PFSK-1 (cell line): Measurements from ENCODE around the gene KRTAP2-2.

ENCODE experiments used
- FOXP2 ChIP-seq: optimal IDR thresholded peaks from 2 replicates; pipeline ENCODE3; 2011; ENCODE audit warnings: borderline replicate concordance, control low read depth, inconsistent platforms; ENCODE audit not compliant: insufficient read depth; ENCODE audit errors: extremely low read length, extremely low read depth
- POLR2AphosphoS5 ChIP-seq: IDR thresholded peaks from 2 replicates; pipeline ENCODE4 v1.6.1; 2012; ENCODE audit warnings: low read depth, mild to moderate bottlenecking, control low read depth, low read length, moderate library complexity
- REST ChIP-seq, 2 experiments: IDR thresholded peaks; 2 replicates each; pipeline versions ENCODE4 v1.6.1 to v1.8.0; 2011 to 2012; ENCODE audit warnings: low read depth in 2 of 2, low read length in 2 of 2, control low read depth in 1 of 2, inconsistent platforms in 1 of 2, mild to moderate bottlenecking in 1 of 2, moderate library complexity in 1 of 2; ENCODE audit not compliant: insufficient read depth in 1 of 2
- SIN3A ChIP-seq: IDR thresholded peaks from 2 replicates; pipeline ENCODE4 v1.6.1; 2012; ENCODE audit warnings: mild to moderate bottlenecking, low read length, moderate library complexity, borderline replicate concordance; ENCODE audit not compliant: insufficient read depth
- TAF1 ChIP-seq: IDR thresholded peaks from 2 replicates; pipeline ENCODE4 v1.6.1; 2012; ENCODE audit warnings: low read length, control low read depth, borderline replicate concordance; ENCODE audit not compliant: insufficient read depth

The KRTAP2-2 gene

GRCh38 chr17:41019415-41019814 is 35.6 kb downstream of the KRTAP2-2 start:
- TF ChIP-seq FOXP2 (no peak), SIN3A (no peak), TAF1 (no peak), POLR2AphosphoS5 (no peak), REST (IDR thresholded peaks at IDR 0.05; ENCODE audit: insufficient read depth in 1 of 2, low read depth in 2 of 2, low read length in 2 of 2) (no peak)

GRCh38 chr17:41018541-41018940 is 36.5 kb downstream of the KRTAP2-2 start:
- no peak for TF ChIP-seq POLR2AphosphoS5
- no peak for TF ChIP-seq REST (IDR thresholded peaks at IDR 0.05; ENCODE audit: insufficient read depth in 1 of 2, low read depth in 2 of 2, low read length in 2 of 2)
- TF ChIP-seq FOXP2 = no peak
- TF ChIP-seq TAF1 = no peak
- TF ChIP-seq SIN3A = no peak

- no peak for TF ChIP-seq REST (IDR thresholded peaks at IDR 0.05; ENCODE audit: insufficient read depth in 1 of 2, low read depth in 2 of 2, low read length in 2 of 2)
- no peak for TF ChIP-seq FOXP2
- TF ChIP-seq POLR2AphosphoS5 = no peak
- TF ChIP-seq SIN3A = no peak
- no peak for TF ChIP-seq TAF1
Observed at GRCh38 chr17:41016578-41017215, 38.3 kb downstream of the KRTAP2-2 start.

GRCh38 chr17:41015454-41015853 is 39.6 kb downstream of the KRTAP2-2 start:
- TF ChIP-seq POLR2AphosphoS5 = no peak
- TF ChIP-seq TAF1 = no peak
- no peak for TF ChIP-seq SIN3A
- no peak for TF ChIP-seq REST (IDR thresholded peaks at IDR 0.05; ENCODE audit: insufficient read depth in 1 of 2, low read depth in 2 of 2, low read length in 2 of 2)
- no peak for TF ChIP-seq FOXP2

- TF ChIP-seq REST (IDR thresholded peaks at IDR 0.05; ENCODE audit: insufficient read depth in 1 of 2, low read depth in 2 of 2, low read length in 2 of 2) (no peak), FOXP2 (no peak), POLR2AphosphoS5 (no peak), SIN3A (no peak), TAF1 (no peak)
Observed at GRCh38 chr17:41013606-41014005, 41.4 kb downstream of the KRTAP2-2 start.
